A549 (cell line): ENCODE data around the gene KRT14. TPM values are rescaled to one million over a fixed set of nuclear protein-coding genes. Genes with fewer than 3 reads are reported as not detected.

Experiments
- ATAC-seq, 2 experiments: fragments of 200-7000 bp in 1 of 2; fragments of >200 bp in 1 of 2; cut with Nextera tagmentation in 1 of 2; cut with Tn5 transposase in 1 of 2; 3 replicates each; pipeline versions ENCODE4 v1.8.0 to v1.9.1; 2018 to 2020; ENCODE audit warnings: mild to moderate bottlenecking in 1 of 2, moderate library complexity in 1 of 2
- CTCF ChIA-PET: fragments of 300-600 bp; sonication (Branson Sonifier 250); formaldehyde crosslinking; extraction: SDS; loops from one replicate; lab custom pipeline; 2021; ENCODE audit warnings: antibody characterized with exemption, inconsistent platforms; lab: Yijun Ruan, JAX
- POLR2A ChIA-PET: fragments of 350-600 bp; formaldehyde crosslinking; extraction: SDS; loops from one replicate; lab custom pipeline; 2021; ENCODE audit warnings: antibody characterized with exemption, inconsistent platforms; lab: Yijun Ruan, JAX
- DNase-seq, 2 experiments: peaks; one replicate each; pipeline versions ENCODE4 v3.0.0 to v3.0.0-alpha.2; 2011 to 2016; ENCODE audit warnings: low read depth in 1 of 2, low spot score in 1 of 2
- FAIRE-seq: peaks from 2 replicates; lab custom pipeline; 2011; peaks lifted over from hg19 to GRCh38; lab: Jason Lieb, UNC
- H3K27ac ChIP-seq, 2 experiments: fragments of >200 bp; sonication (Bioruptor Twin); formaldehyde crosslinking; 3 replicates each; pipeline ENCODE4 v1.5.1; 2016 to 2017
- H3K4me1 ChIP-seq: fragments of >200 bp; sonication (Bioruptor Twin); formaldehyde crosslinking; 3 replicates; pipeline ENCODE4 v1.6.1; 2016
- H3K4me2 ChIP-seq: fragments of >200 bp; sonication (Bioruptor Twin); formaldehyde crosslinking; 3 replicates; pipeline ENCODE4 v1.6.1; 2016
- H3K4me3 ChIP-seq: fragments of >200 bp; sonication (Bioruptor Twin); formaldehyde crosslinking; 3 replicates; pipeline ENCODE4 v1.5.1; 2016
- H3K9me3 ChIP-seq: fragments of >200 bp; sonication (Bioruptor Twin); formaldehyde crosslinking; 3 replicates; pipeline ENCODE4 v1.6.1; 2016
- BHLHE40 ChIP-seq: IDR thresholded peaks from 2 replicates; pipeline ENCODE4 v1.6.1; 2012; ENCODE audit warnings: low read depth, low read length, inconsistent platforms
- CHD4 ChIP-seq: fragments of 200-600 bp; sonication (generic); IDR thresholded peaks from 2 replicates; pipeline ENCODE4 v1.6.1; 2016; ENCODE audit warnings: antibody characterized with exemption, mild to moderate bottlenecking, borderline replicate concordance
- E2F6 ChIP-seq: IDR thresholded peaks from 2 replicates; pipeline ENCODE4 v1.6.1; 2012; ENCODE audit warnings: low read depth, borderline replicate concordance
- EHF ChIP-seq: fragments of 250-450 bp; sonication (Bioruptor Pico); IDR thresholded peaks from 2 replicates; pipeline ENCODE4 v1.5.0; 2020; ENCODE audit warnings: mild to moderate bottlenecking
- ELK1 ChIP-seq: fragments of 150-350 bp; IDR thresholded peaks from 2 replicates; pipeline ENCODE4 v1.6.1; 2014; ENCODE audit warnings: low read depth, mild to moderate bottlenecking, low read length
- GATA3 ChIP-seq: IDR thresholded peaks from 2 replicates; pipeline ENCODE4 v1.6.1; 2012; ENCODE audit warnings: borderline replicate concordance
- HOXA7 ChIP-seq: fragments of 250-450 bp; sonication (Bioruptor Pico); IDR thresholded peaks from 2 replicates; pipeline ENCODE4 v1.5.0; 2020; ENCODE audit warnings: mild to moderate bottlenecking, moderate library complexity
- JUN ChIP-seq, 2 experiments: fragments of >200 bp; sonication (Bioruptor Twin); formaldehyde crosslinking; IDR thresholded peaks; 2 replicates in 1 of 2; 3 replicates in 1 of 2; pipeline ENCODE4 v1.6.1; 2016 to 2017
- NPAS2 ChIP-seq: fragments of 250-450 bp; sonication (Bioruptor Pico); IDR thresholded peaks from 2 replicates; pipeline ENCODE4 v1.8.0; 2022; ENCODE audit warnings: mild to moderate bottlenecking, moderate library complexity, borderline replicate concordance
- REST ChIP-seq: fragments of 200-600 bp; sonication (generic); IDR thresholded peaks from 2 replicates; pipeline ENCODE4 v1.6.1; 2016; ENCODE audit warnings: antibody characterized with exemption, mild to moderate bottlenecking, moderate library complexity
- SREBF2 ChIP-seq: fragments of 450-650 bp; IDR thresholded peaks from 2 replicates; pipeline ENCODE4 v1.6.1; 2014; ENCODE audit warnings: mild to moderate bottlenecking, moderate library complexity
- USF2 ChIP-seq: fragments of 450-650 bp; IDR thresholded peaks from 2 replicates; pipeline ENCODE4 v1.6.1; 2014; ENCODE audit warnings: antibody characterized with exemption
- WGBS: methylation state at CpG from one replicate; pipeline ENCODE4 v1.1.6; 2017; ENCODE audit errors: missing lambda C conversion rate; 5-methylcytosine and 5-hydroxymethylcytosine counted together
- polyA plus RNA-seq, 4 experiments: library from polyadenylated mRNA; depleted of rRNA in 3 of 4; stranded (reverse); fragments of >200 nt; fragmentation: RNase III in 1 of 4; extraction: RNeasy Plus Mini Kit Qiagen cat#74134 plus additional on column Dnase treatment in 1 of 4; gene quantifications; 2 replicates in 3 of 4; 3 replicates in 1 of 4; pipeline ENCODE4 v1.2.3, GENCODE V29; 2011 to 2017

KRT14 gene
- polyA plus RNA-seq, 2 of the 4 experiments (the other 2 are of a cell fraction) = 0.04 to 0.10 TPM

GRCh38 chr17:41633556-41634199, 47.0 kb upstream of the KRT14 start:
- ChIA-PET CTCF (interaction anchor here (1.2 kb wide), 1 partner anchor 19 kb away, joined by 3 read pairs; no protein-coding TSS in a partner anchor), POLR2A (no interaction called here)
- Histone ChIP-seq H3K27ac (no peak overlapping the region), H3K9me3 (no peaks in the 10 kb centered on the region), H3K4me3 (no peak overlapping the region), H3K4me2 (no peak overlapping the region), H3K4me1 (no peaks in the 10 kb centered on the region)
- DNase-seq = peak in 1 of 2 experiments; percentile 41
- TF ChIP-seq USF2 (no peak), EHF (CRISPR knock-in tag) (no peak), ELK1 (no peak), E2F6 (no peak), SREBF2 (no peak), NPAS2 (CRISPR knock-in tag) (no peak), BHLHE40 (no peak), REST (no peak), JUN (IDR thresholded peaks at IDR 0.05) (no peak), CHD4 (no peak)
- peak in 1 of 2 experiments; percentile 12; a peak in 2 of 6 replicates for ATAC-seq
- peak; percentile 54 for FAIRE-seq
- WGBS = 81% methylated on average over 14 of the region's 14 CpGs

- no peak for ATAC-seq
Observed at GRCh38 chr17:41632482-41633105, 45.9 kb upstream of the KRT14 start.

More at GRCh38 chr17:41632482-41633105, 45.9 kb upstream of the KRT14 start:
- no peaks in the 10 kb centered on the region for H3K9me3 ChIP-seq
- no peak overlapping the region for H3K4me3 ChIP-seq
- 62% methylated on average over 5 of the region's 5 CpGs for WGBS
- peak; percentile 61 for FAIRE-seq
- CTCF ChIA-PET = no interaction called here
- no peak overlapping the region for H3K4me2 ChIP-seq
- H3K4me1 ChIP-seq = no peaks in the 10 kb centered on the region
- no peak for TF ChIP-seq GATA3
- TF ChIP-seq USF2 = no peak
- no peak for TF ChIP-seq HOXA7 (CRISPR knock-in tag)
- TF ChIP-seq ELK1 = no peak
- DNase-seq = no peak
- H3K27ac ChIP-seq = no peak overlapping the region
- POLR2A ChIA-PET = no interaction called here
